ENCODE measurements around the gene CDKN2AIPNL.

GRCh38 chr5:134394932-134395331 lies 16.7 kb downstream of the CDKN2AIPNL start:
- TF ChIP-seq EZH2 (optimal IDR thresholded peaks at IDR 0.05; ENCODE audit: low read depth, low read length) (no peak), CTCF (IDR thresholded peaks at IDR 0.05; ENCODE audit: low read length) (no peak), EZH2phosphoT487 (IDR thresholded peaks at IDR 0.05; ENCODE audit: low read length) (no peak)
